Thoracic aorta (tissue), 2 donors: ENCODE results near the gene ZNF616. TPM values are rescaled to one million over a fixed set of nuclear protein-coding genes. Genes with fewer than 3 reads are reported as not detected.
A peak's percentile ranks its signal among the peaks of the same experiment; 100 is the strongest.

ENCODE experiments used
- ATAC-seq: fragments of 150-250 bp; one replicate; pipeline ENCODE4 v1.8.0; 2017; ENCODE audit warnings: low read depth; ENCODE audit not compliant: insufficient number of reproducible peaks, low FRiP score
- DNase-seq: peaks from one replicate; pipeline ENCODE4 v3.0.0-alpha.2; 2020; ENCODE audit warnings: low spot score
- H3K27ac ChIP-seq, 2 donors: fragments of 200-600 bp; sonication (generic); 1 replicate in 1 of 2; 2 replicates in 1 of 2; pipeline ENCODE4 v1.5.1; 2016; ENCODE audit warnings: mild to moderate bottlenecking in 2 of 2, moderate library complexity in 2 of 2
- H3K27me3 ChIP-seq: fragments of 200-600 bp; sonication (generic); replicated peaks from 2 replicates; pipeline ENCODE4 v1.6.0; 2016; ENCODE audit warnings: mild to moderate bottlenecking; ENCODE audit not compliant: insufficient read depth
- H3K36me3 ChIP-seq: fragments of 200-600 bp; sonication (generic); one replicate; pipeline ENCODE4 v1.5.1; 2016
- H3K4me1 ChIP-seq, 2 donors: fragments of 200-600 bp; sonication (generic); 1 replicate in 1 of 2; 2 replicates in 1 of 2; pipeline versions ENCODE4 v1.5.1 to v1.6.0; 2016; ENCODE audit warnings: low read depth in 2 of 2, mild to moderate bottlenecking in 1 of 2; ENCODE audit not compliant: control insufficient read depth in 1 of 2
- H3K4me3 ChIP-seq: fragments of 200-600 bp; sonication (generic); 2 replicates; pipeline ENCODE4 v1.5.1; 2016; ENCODE audit warnings: mild to moderate bottlenecking
- H3K9me3 ChIP-seq: fragments of 200-600 bp; sonication (generic); 2 replicates; pipeline ENCODE4 v1.5.1; 2016
- CTCF ChIP-seq: fragments of 200-600 bp; sonication (generic); IDR thresholded peaks from one replicate; pipeline ENCODE4 v1.5.1; 2019; ENCODE audit warnings: antibody characterized with exemption
- total RNA-seq, 2 donors: library from RNA; depleted of rRNA; stranded (reverse); fragments of >200 nt; gene quantifications; one replicate each; pipeline versions ENCODE4 v1.1.0 to v1.2.3, GENCODE V29; 2016

ZNF616 gene
- total RNA-seq, 2 donors from 2014 or later: 2.8 to 6.2 TPM

- Histone ChIP-seq H3K4me1 (peaks cover 14 to 28% of the 10 kb centered on the region in 2 donors), H3K36me3 (peaks cover 5% of the 10 kb centered on the region), H3K9me3 (peaks cover 21% of the 10 kb centered on the region), H3K27me3 (no peaks in the 10 kb centered on the region), H3K4me3 (peak within 1 kb of the TSS; percentile 83), H3K27ac (peak within 1 kb of the TSS; percentile 66 to 71)
- ATAC-seq: peak; percentile 97
- no peak for TF ChIP-seq CTCF
- peak; percentile 83 for DNase-seq
These were observed 44.3 kb downstream of the ZNF616 start, which contains the start of gene ZNF841 for GRCh38 chr19:52095172-52096014. Gene ZNF841, minus strand, starts transcription at chr19:52095765. Its CDS starts 10,964 bp downstream, at chr19:52084801.

- peaks cover 5% of the 10 kb centered on the region for H3K36me3 ChIP-seq
- peak overlapping the region; percentile 56 to 71 for H3K27ac ChIP-seq
- H3K27me3 ChIP-seq: no peaks in the 10 kb centered on the region
- ATAC-seq: no peak
- peak overlapping the region; percentile 83 for H3K4me3 ChIP-seq
- no peak for TF ChIP-seq CTCF
- DNase-seq: no peak
- peaks cover 21% of the 10 kb centered on the region for H3K9me3 ChIP-seq
- H3K4me1 ChIP-seq: peaks cover 14 to 28% of the 10 kb centered on the region in 2 donors
These were observed 45.1 kb downstream of the ZNF616 start for GRCh38 chr19:52094526-52095130.

- DNase-seq (no peak), ATAC-seq (no peak)
- no peak overlapping the region for H3K4me3 ChIP-seq
- H3K27ac ChIP-seq: no peak overlapping the region
- H3K9me3 ChIP-seq: peaks cover 10% of the 10 kb centered on the region
- peaks cover 0 to 2% of the 10 kb centered on the region in 2 donors for H3K4me1 ChIP-seq
- no peaks in the 10 kb centered on the region for H3K27me3 ChIP-seq
- peaks cover 62% of the 10 kb centered on the region for H3K36me3 ChIP-seq
- no peak for TF ChIP-seq CTCF
These were observed 53.3 kb downstream of the ZNF616 start for GRCh38 chr19:52086481-52086880.

- DNase-seq (no peak), ATAC-seq (no peak)
- Histone ChIP-seq H3K9me3 (peaks cover 99% of the 10 kb centered on the region), H3K36me3 (peaks cover 88% of the 10 kb centered on the region), H3K4me1 (no peaks in the 10 kb centered on the region), H3K27me3 (no peaks in the 10 kb centered on the region), H3K27ac (no peak overlapping the region), H3K4me3 (peak overlapping the region; percentile 1)
- TF ChIP-seq CTCF: no peak
These were observed 69.2 kb downstream of the ZNF616 start for GRCh38 chr19:52070496-52070895.

GRCh38 chr19:52069653-52070052 is 70.1 kb downstream of the ZNF616 start:
- ATAC-seq (no peak), DNase-seq (no peak)
- H3K36me3 ChIP-seq: peaks cover 86% of the 10 kb centered on the region
- TF ChIP-seq CTCF: no peak
- H3K27me3 ChIP-seq: no peaks in the 10 kb centered on the region
- no peak overlapping the region for H3K4me3 ChIP-seq
- H3K4me1 ChIP-seq: no peaks in the 10 kb centered on the region
- peaks cover 100% of the 10 kb centered on the region for H3K9me3 ChIP-seq
- H3K27ac ChIP-seq: no peak overlapping the region
